K562 (cell line): ENCODE measurements around the gene ZNF853. TPM values are rescaled to one million over a fixed set of nuclear protein-coding genes. Genes with fewer than 3 reads are reported as not detected.

Experiments
- ATAC-seq: fragments of 200-7000 bp; cut with Tn5 transposase; 3 replicates; pipeline ENCODE4 v1.9.1; 2020; ENCODE audit warnings: moderate library complexity
- BruUV-seq: library from RNA; stranded (reverse); fragments of 400-500 nt; replicated peaks from 2 replicates; lab custom pipeline; 2021; lab: Mats Ljungman, UMichigan
- CTCF ChIA-PET: fragments of 300-600 bp; formaldehyde crosslinking; extraction: SDS; loops from one replicate; lab custom pipeline; 2021; ENCODE audit warnings: low intra/inter-chr PET ratio; lab: Yijun Ruan, JAX
- POLR2A ChIA-PET: fragments of 300-600, 350-650 bp; sonication (Branson Sonifier 250); formaldehyde crosslinking; extraction: SDS; loops from one replicate; lab custom pipeline; 2021; ENCODE audit warnings: antibody characterized with exemption, inconsistent platforms; lab: Yijun Ruan, JAX
- DNase-seq, 4 experiments: peaks; one replicate each; pipeline versions ENCODE4 v3.0.0 to v3.0.0-alpha.2; 2011 to 2018; ENCODE audit warnings: low spot score in 3 of 4, mixed read lengths in 3 of 4; ENCODE audit errors: extremely low read depth in 1 of 4
- FAIRE-seq: peaks from 2 replicates; lab custom pipeline; 2011; peaks lifted over from hg19 to GRCh38; lab: Jason Lieb, UNC
- H2AFZ ChIP-seq: 2 replicates; pipeline ENCODE4 v1.6.0; 2011; ENCODE audit warnings: low read depth, low read length, control low read depth, inconsistent platforms
- H3K27ac ChIP-seq: fragments of 200-600 bp; 3 replicates; pipeline ENCODE4 v1.8.0; 2011; ENCODE audit warnings: low read depth, mild to moderate bottlenecking, control low read depth, inconsistent platforms, low read length, moderate library complexity, mixed read lengths; ENCODE audit errors: extremely low read depth
- H3K27me3 ChIP-seq, 2 experiments: fragments of 300-600 bp in 1 of 2; 2 replicates in 1 of 2; 3 replicates in 1 of 2; pipeline versions ENCODE4 v1.6.0 to v1.8.0; 2011; ENCODE audit warnings: inconsistent platforms in 2 of 2, low read length in 2 of 2, mild to moderate bottlenecking in 1 of 2, mixed read lengths in 1 of 2, moderate library complexity in 1 of 2; ENCODE audit not compliant: control insufficient read depth in 2 of 2, insufficient read depth in 2 of 2
- H3K36me3 ChIP-seq: fragments of 300-600 bp; 3 replicates; pipeline ENCODE4 v1.8.0; 2011; ENCODE audit warnings: mild to moderate bottlenecking, low read length, inconsistent platforms; ENCODE audit not compliant: control insufficient read depth, insufficient read depth
- H3K4me1 ChIP-seq, 2 experiments: fragments of 200-600 bp in 1 of 2; replicated peaks in 1 of 2; 2 replicates in 1 of 2; 3 replicates in 1 of 2; pipeline versions ENCODE4 v1.5.1 to v1.8.0; 2011; ENCODE audit warnings: inconsistent platforms in 2 of 2, low read length in 2 of 2, mild to moderate bottlenecking in 1 of 2, mixed read lengths in 1 of 2, moderate library complexity in 1 of 2; ENCODE audit not compliant: control insufficient read depth in 2 of 2, insufficient read depth in 2 of 2
- H3K4me2 ChIP-seq: 2 replicates; pipeline ENCODE4 v1.6.1; 2011; ENCODE audit warnings: low read length, control low read depth, inconsistent platforms, mixed read lengths; ENCODE audit not compliant: insufficient read depth
- H3K4me3 ChIP-seq: fragments of 200-600 bp; sonication (generic), shearing (Covaris generic); 2 replicates; pipeline ENCODE4 v1.5.1; 2016; ENCODE audit warnings: control low read depth, inconsistent platforms
- H3K79me2 ChIP-seq: fragments of 200-600 bp; 3 replicates; pipeline ENCODE4 v1.8.0; 2011; ENCODE audit warnings: low read length, inconsistent platforms; ENCODE audit not compliant: control insufficient read depth, insufficient read depth
- H3K9ac ChIP-seq, 2 experiments: 2 replicates each; pipeline versions ENCODE4 v1.6.0 to v1.6.1; 2011; ENCODE audit warnings: low read depth in 2 of 2, low read length in 2 of 2, control low read depth in 1 of 2, inconsistent platforms in 1 of 2, mild to moderate bottlenecking in 1 of 2, mixed read lengths in 1 of 2; ENCODE audit not compliant: insufficient read depth in 1 of 2
- H3K9me1 ChIP-seq: one replicate; pipeline ENCODE4 v1.6.0; 2011; ENCODE audit warnings: inconsistent platforms, mild to moderate bottlenecking, low read length, moderate library complexity; ENCODE audit not compliant: control insufficient read depth, insufficient read depth
- H3K9me3 ChIP-seq: replicated peaks from 2 replicates; pipeline ENCODE4 v1.5.1; 2011; ENCODE audit warnings: low read depth, low read length, inconsistent platforms; ENCODE audit not compliant: control insufficient read depth, insufficient read depth
- H4K20me1 ChIP-seq: replicated peaks from 2 replicates; pipeline ENCODE4 v1.6.1; 2011; ENCODE audit warnings: low read length, inconsistent platforms, mixed read lengths; ENCODE audit not compliant: control insufficient read depth, insufficient read depth
- NFE2L1 ChIP-seq: fragments of 450-650 bp; IDR thresholded peaks from 2 replicates; pipeline ENCODE4 v1.6.1; 2016; ENCODE audit warnings: missing genetic modification characterization, low read depth, mild to moderate bottlenecking, missing compliant biosample characterization, moderate library complexity, borderline replicate concordance
- RBM15 ChIP-seq: fragments of 200-400 bp; formaldehyde crosslinking; IDR thresholded peaks from 2 replicates; pipeline ENCODE4 v1.6.1; 2018; ENCODE audit warnings: mild to moderate bottlenecking, low read length, moderate library complexity; ENCODE audit not compliant: insufficient read depth
- REST ChIP-seq, 2 experiments: fragments of 450-650 bp; formaldehyde crosslinking in 1 of 2; IDR thresholded peaks; 2 replicates each; pipeline versions ENCODE4 v1.4.0 to v1.6.1; 2014 to 2020; ENCODE audit warnings: mild to moderate bottlenecking in 2 of 2, borderline replicate concordance in 1 of 2, low read depth in 1 of 2
- SNRNP70 ChIP-seq: fragments of 200-400 bp; formaldehyde crosslinking; optimal IDR thresholded peaks from 2 replicates; pipeline ENCODE3; 2017; ENCODE audit warnings: low read depth, low read length
- ZNF583 ChIP-seq: fragments of 250-450 bp; sonication (Bioruptor Pico); IDR thresholded peaks from 2 replicates; pipeline ENCODE4 v1.4.0; 2020
- WGBS: fragments of 100-300 bp; shearing (Covaris generic); methylation state at CpG from one replicate; pipeline ENCODE4 v1.1.6; 2016; ENCODE audit warnings: low coverage, mixed read lengths; ENCODE audit not compliant: insufficient coverage; ENCODE audit errors: missing lambda C conversion rate; 5-methylcytosine and 5-hydroxymethylcytosine counted together
- in situ Hi-C: fragments of 300-500 bp; cut with MboI; formaldehyde crosslinking; loops from 4 replicates; pipeline ENCODE4 v1.15.0; 2018; ENCODE audit warnings: inconsistent platforms, mixed read lengths
- intact Hi-C: fragments of 100-400 bp; cut with micrococcal nuclease; formaldehyde crosslinking; loops from 2 replicates; pipeline ENCODE4 v1.14.2; 2022
- polyA plus RNA-seq, 8 experiments: library from polyadenylated mRNA; depleted of rRNA in 4 of 8; stranded (reverse) in 5 of 8; unstranded in 3 of 8; fragments of >200 nt; fragmentation: Nextera tagmentation in 2 of 8; fragmentation: Illumina TruSeq in 1 of 8; extraction: Ambion mirVana in 2 of 8; extraction: Trizol in 1 of 8; gene quantifications; 2 replicates each; pipeline versions ENCODE4 v1.2.1 to v1.2.3, GENCODE V29; 2011 to 2014; ENCODE audit warnings: inconsistent platforms in 1 of 8, missing spikeins in 1 of 8
- total RNA-seq, 7 experiments: library from RNA; depleted of rRNA in 6 of 7; stranded (reverse); fragments of >200 nt in 6 of 7; fragmentation: Illumina TruSeq in 2 of 7; extraction: Trizol in 2 of 7; gene quantifications; 2 replicates each; pipeline versions ENCODE4 v1.2.1 to v1.2.3, GENCODE V29; 2011 to 2021; ENCODE audit warnings: low replicate concordance in 1 of 7

Gene ZNF853
- total and polyA plus RNA-seq, 9 of the 15 experiments (the other 6 are each of a cell fraction or from before 2014, with no cell fraction given): 0.03 TPM; not detected in 8

- 100% methylated on average over 10 of the region's 10 CpGs for WGBS
- in situ Hi-C loops: no loop called here
- Histone ChIP-seq H3K79me2 (peaks cover 32% of the 10 kb centered on the region), H4K20me1 (no peaks in the 10 kb centered on the region), H3K9ac (no peak overlapping the region), H3K27ac (no peak overlapping the region), H3K9me3 (peaks cover 3% of the 10 kb centered on the region; the same call in 1 of the 2 replicates), H3K9me1 (peaks cover 2% of the 10 kb centered on the region), H3K36me3 (peaks cover 94% of the 10 kb centered on the region), H2AFZ (no peak overlapping the region), H3K4me3 (no peak overlapping the region), H3K4me2 (no peak overlapping the region), H3K4me1 (peaks cover 4 to 29% of the 10 kb centered on the region in 2 experiments; a peak in 4 of 5 replicates), H3K27me3 (no peaks in the 10 kb centered on the region)
- BruUV-seq: no TSS peak
- intact Hi-C loops: no loop called here
- no peak for TF ChIP-seq RBM15
- FAIRE-seq (no peak), ATAC-seq (no peak), DNase-seq (no peak)
- ChIA-PET CTCF (no interaction called here), POLR2A (interaction anchor here (0.6 kb wide), 1 partner anchor 396 kb away, joined by 3 read pairs; no protein-coding TSS in a partner anchor)
Measured at GRCh38 chr7:6644728-6645127, 29.3 kb downstream of the ZNF853 start.

GRCh38 chr7:6646465-6646864 lies 31.1 kb downstream of the ZNF853 start:
- Histone ChIP-seq H3K4me3 (no peak overlapping the region), H3K4me2 (no peak overlapping the region), H3K9ac (peak overlapping the region in 1 of 2 experiments; percentile 43; a peak in 1 of 4 replicates), H4K20me1 (no peaks in the 10 kb centered on the region), H3K27me3 (no peaks in the 10 kb centered on the region), H3K9me3 (peaks cover 7% of the 10 kb centered on the region), H3K79me2 (peaks cover 15% of the 10 kb centered on the region), H3K27ac (no peak overlapping the region), H3K36me3 (peaks cover 95% of the 10 kb centered on the region), H2AFZ (no peak overlapping the region), H3K4me1 (peaks cover 0 to 16% of the 10 kb centered on the region in 2 experiments; a peak in 1 of 5 replicates), H3K9me1 (peaks cover 2% of the 10 kb centered on the region)
- intact Hi-C loops (no loop called here), in situ Hi-C loops (no loop called here)
- no peak for FAIRE-seq
- ATAC-seq: peak; percentile 14; the same call in 2 of the 3 replicates
- BruUV-seq: no TSS peak
- 100% methylated on average over 4 of the region's 8 CpGs for WGBS
- DNase-seq: no peak
- ChIA-PET POLR2A (interaction anchor here (0.7 kb wide), 1 partner anchor 72 kb away, joined by 3 read pairs; no protein-coding TSS in a partner anchor), CTCF (no interaction called here)
- no peak for TF ChIP-seq ZNF583 (CRISPR knock-in tag)
- no peak for TF ChIP-seq NFE2L1 (tag)
- TF ChIP-seq REST (IDR thresholded peaks at IDR 0.05; ENCODE audit: borderline replicate concordance): no peak
- no peak for TF ChIP-seq REST (CRISPR knock-in tag; IDR thresholded peaks at IDR 0.05; ENCODE audit: low read depth)
- no peak for TF ChIP-seq SNRNP70
